AG10803 (cell line): ENCODE results near the gene PTPRO.
A peak's percentile ranks its signal among the peaks of the same experiment; 100 is the strongest.

Source experiments
- DNase-seq: peaks from one replicate; pipeline ENCODE4 v3.0.0; 2010; ENCODE audit warnings: low read depth
- H3K4me3 ChIP-seq: 2 replicates; pipeline ENCODE4 v1.5.1; 2011; ENCODE audit warnings: mild to moderate bottlenecking, low read length, control low read depth
- TF ChIP-seq, protein P1 (sequence below): conservative IDR thresholded peaks from 2 replicates; pipeline ENCODE4 v1.5.1; 2011; ENCODE audit warnings: mild to moderate bottlenecking, low read length, control low read depth, inconsistent platforms

PTPRO gene

DNA sequence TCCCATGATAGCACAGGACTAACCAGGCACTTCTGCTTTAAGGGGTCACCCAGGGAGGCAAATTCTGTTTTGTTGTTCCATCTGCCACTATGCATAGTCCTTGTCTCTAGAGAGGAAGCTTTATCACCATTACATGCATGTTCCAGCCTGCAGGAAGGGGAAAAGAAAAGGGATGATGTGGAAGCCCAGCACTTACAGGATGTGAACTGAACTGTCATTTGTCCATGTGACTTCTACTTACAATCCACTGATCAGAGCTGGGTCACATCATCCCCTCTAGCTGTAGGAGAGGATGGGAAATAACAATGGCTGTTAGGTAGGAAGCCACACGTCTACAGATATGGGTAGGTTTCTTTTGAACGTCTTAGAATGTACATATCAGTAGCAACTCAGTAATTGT lies 203.1 kb downstream of the PTPRO start:
- no peak overlapping the region for H3K4me3 ChIP-seq
- TF ChIP-seq, protein P1, sequence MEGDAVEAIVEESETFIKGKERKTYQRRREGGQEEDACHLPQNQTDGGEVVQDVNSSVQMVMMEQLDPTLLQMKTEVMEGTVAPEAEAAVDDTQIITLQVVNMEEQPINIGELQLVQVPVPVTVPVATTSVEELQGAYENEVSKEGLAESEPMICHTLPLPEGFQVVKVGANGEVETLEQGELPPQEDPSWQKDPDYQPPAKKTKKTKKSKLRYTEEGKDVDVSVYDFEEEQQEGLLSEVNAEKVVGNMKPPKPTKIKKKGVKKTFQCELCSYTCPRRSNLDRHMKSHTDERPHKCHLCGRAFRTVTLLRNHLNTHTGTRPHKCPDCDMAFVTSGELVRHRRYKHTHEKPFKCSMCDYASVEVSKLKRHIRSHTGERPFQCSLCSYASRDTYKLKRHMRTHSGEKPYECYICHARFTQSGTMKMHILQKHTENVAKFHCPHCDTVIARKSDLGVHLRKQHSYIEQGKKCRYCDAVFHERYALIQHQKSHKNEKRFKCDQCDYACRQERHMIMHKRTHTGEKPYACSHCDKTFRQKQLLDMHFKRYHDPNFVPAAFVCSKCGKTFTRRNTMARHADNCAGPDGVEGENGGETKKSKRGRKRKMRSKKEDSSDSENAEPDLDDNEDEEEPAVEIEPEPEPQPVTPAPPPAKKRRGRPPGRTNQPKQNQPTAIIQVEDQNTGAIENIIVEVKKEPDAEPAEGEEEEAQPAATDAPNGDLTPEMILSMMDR, result no peak

DNA sequence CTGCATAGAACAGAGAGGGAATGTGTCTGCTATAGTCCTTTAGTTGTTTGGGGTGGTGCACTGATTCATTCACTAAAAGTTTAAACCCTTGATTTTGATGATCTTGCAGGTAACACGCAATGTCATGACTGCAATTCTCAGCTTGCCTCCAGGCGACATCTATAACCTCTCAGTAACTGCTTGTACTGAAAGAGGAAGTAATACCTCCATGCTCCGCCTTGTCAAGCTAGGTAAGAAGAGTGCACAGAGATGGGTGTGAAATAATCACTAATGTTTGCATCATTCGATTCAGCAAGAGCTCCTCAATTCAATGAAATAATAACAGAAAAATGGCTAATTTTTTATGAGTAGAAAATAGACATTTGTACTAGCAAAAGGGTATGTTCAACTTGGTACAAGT lies 203.7 kb downstream of the PTPRO start:
- no peak for DNase-seq
- TF ChIP-seq, protein P1, result no peak
- H3K4me3 ChIP-seq, result no peak overlapping the region

More for the DNA sequence above, 203.1 kb downstream of the PTPRO start:
- DNase-seq, result no peak

- DNase-seq, result no peak
- no peak overlapping the region for H3K4me3 ChIP-seq
- TF ChIP-seq, protein P1, result peak; percentile 37
Observed at GRCh38 chr12:15527201-15528080, 205.1 kb downstream of the PTPRO start.

- no peak overlapping the region for H3K4me3 ChIP-seq
- DNase-seq, result no peak
- TF ChIP-seq, protein P1, result no peak
Observed at GRCh38 chr12:15528666-15529065, 206.4 kb downstream of the PTPRO start.

DNA sequence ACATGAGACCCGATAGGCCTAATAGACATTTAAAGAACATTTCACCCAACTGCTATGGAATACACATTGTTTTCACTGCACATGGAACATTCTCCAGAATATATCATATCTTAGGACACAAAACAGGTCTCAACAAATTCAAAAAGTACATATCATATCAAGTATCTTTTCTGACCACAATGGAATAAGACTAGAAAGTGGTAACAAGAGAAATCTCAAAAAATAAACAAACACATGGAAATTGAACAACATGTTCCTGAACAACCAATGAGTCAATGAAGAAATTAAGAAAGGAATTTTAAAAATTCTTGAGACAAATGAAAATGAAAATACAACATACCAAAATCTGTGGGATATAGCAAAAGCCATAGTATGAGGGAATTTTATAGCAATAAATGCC lies 208.1 kb downstream of the PTPRO start:
- no peak for DNase-seq
- TF ChIP-seq, protein P1, result no peak
- no peak overlapping the region for H3K4me3 ChIP-seq

DNA sequence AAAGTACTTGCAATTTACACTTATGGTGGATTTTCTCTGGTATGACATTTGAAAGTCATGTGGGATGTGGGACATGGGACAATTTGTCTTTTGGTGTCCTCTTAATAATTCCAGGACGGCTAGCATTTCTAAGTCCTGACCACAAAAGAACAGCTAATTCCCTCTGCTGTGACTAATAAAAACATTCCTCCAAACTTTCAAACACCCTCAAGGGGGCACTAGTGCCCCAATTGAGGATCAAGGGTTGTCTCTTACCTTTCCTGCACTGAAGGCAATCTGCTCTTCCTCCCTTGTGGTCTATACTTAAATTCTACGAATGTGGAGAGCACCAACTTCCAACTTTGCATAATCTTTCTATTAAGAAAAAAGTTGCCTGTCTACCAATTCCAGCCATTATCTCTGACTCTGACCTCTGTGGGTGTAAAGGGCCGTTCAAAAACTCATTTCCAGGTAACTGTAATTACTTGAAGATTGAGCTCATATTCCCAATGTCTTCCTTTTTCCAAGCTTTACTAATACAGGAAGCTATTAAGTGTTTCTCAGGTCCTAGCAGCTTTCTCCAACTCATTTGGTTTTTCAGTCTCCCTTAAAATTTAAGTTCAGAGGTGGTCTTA lies 210.2 kb downstream of the PTPRO start:
- TF ChIP-seq, protein P1, result peak; percentile 77
- H3K4me3 ChIP-seq, result no peak overlapping the region
- peak; percentile 75 for DNase-seq

GRCh38 chr12:15534322-15534721 lies 212.0 kb downstream of the PTPRO start:
- no peak overlapping the region for H3K4me3 ChIP-seq
- TF ChIP-seq, protein P1, result no peak
- DNase-seq, result no peak
